Mesenchymal stem cell (in vitro differentiated cells and primary cell): ENCODE measurements around the gene FHIT.

Experiments
- DNase-seq: peaks from one replicate; pipeline ENCODE4 v3.0.0-alpha.2; 2013
- H2AFZ ChIP-seq: one replicate; pipeline ENCODE4 v1.6.1; 2013; ENCODE audit warnings: low read depth, mild to moderate bottlenecking, control low read depth, inconsistent platforms, low read length, moderate library complexity
- H2AK5ac ChIP-seq: 2 replicates; pipeline ENCODE4 v1.6.1; 2013; ENCODE audit warnings: low read length, moderate library complexity, mild to moderate bottlenecking, inconsistent platforms; ENCODE audit not compliant: severe bottlenecking
- H2BK120ac ChIP-seq: one replicate; pipeline ENCODE4 v1.6.1; 2013; ENCODE audit warnings: low read depth, mild to moderate bottlenecking, inconsistent platforms, low read length, moderate library complexity
- H2BK12ac ChIP-seq, 2 experiments: one replicate each; pipeline ENCODE4 v1.6.1; 2013; ENCODE audit warnings: inconsistent platforms in 2 of 2, low read length in 2 of 2, mild to moderate bottlenecking in 2 of 2, moderate library complexity in 2 of 2, control low read depth in 1 of 2
- H2BK15ac ChIP-seq: one replicate; pipeline ENCODE4 v1.6.1; 2013; ENCODE audit warnings: mild to moderate bottlenecking, low read depth, inconsistent platforms; ENCODE audit not compliant: poor library complexity, severe bottlenecking
- H2BK5ac ChIP-seq: 2 replicates; pipeline ENCODE4 v1.6.1; 2013; ENCODE audit warnings: low read depth, mild to moderate bottlenecking, low read length, control low read depth, inconsistent platforms; ENCODE audit not compliant: poor library complexity, severe bottlenecking
- H3K14ac ChIP-seq, 2 experiments: one replicate each; pipeline ENCODE4 v1.6.1; 2013; ENCODE audit warnings: inconsistent platforms in 2 of 2, low read length in 2 of 2, control low read depth in 1 of 2, mild to moderate bottlenecking in 1 of 2, moderate library complexity in 1 of 2
- H3K18ac ChIP-seq, 2 experiments: one replicate each; pipeline ENCODE4 v1.6.1; 2013; ENCODE audit warnings: inconsistent platforms in 2 of 2, low read length in 2 of 2, control low read depth in 1 of 2, low read depth in 1 of 2, mild to moderate bottlenecking in 1 of 2
- H3K23ac ChIP-seq, 2 experiments: one replicate each; pipeline ENCODE4 v1.6.1; 2013; ENCODE audit warnings: inconsistent platforms in 2 of 2, low read length in 2 of 2, mild to moderate bottlenecking in 2 of 2, moderate library complexity in 2 of 2, control low read depth in 1 of 2
- H3K27ac ChIP-seq: 2 replicates; pipeline ENCODE4 v1.5.1; 2013; ENCODE audit warnings: mild to moderate bottlenecking, moderate library complexity, low read length, control low read depth, inconsistent platforms; ENCODE audit not compliant: poor library complexity, severe bottlenecking
- H3K27me3 ChIP-seq, 2 experiments: 2 replicates each; pipeline versions ENCODE4 v1.6.1 to v1.7.0; 2013; ENCODE audit warnings: low read length in 2 of 2, mild to moderate bottlenecking in 2 of 2, moderate library complexity in 2 of 2, control low read depth in 1 of 2, inconsistent platforms in 1 of 2; ENCODE audit not compliant: control insufficient read depth in 1 of 2, insufficient read depth in 1 of 2
- H3K36me3 ChIP-seq, 2 experiments: 2 replicates each; pipeline versions ENCODE4 v1.6.1 to v1.7.0; 2013; ENCODE audit warnings: low read length in 2 of 2, control low read depth in 1 of 2, inconsistent platforms in 1 of 2, low read depth in 1 of 2, mild to moderate bottlenecking in 1 of 2; ENCODE audit not compliant: insufficient read depth in 2 of 2, control insufficient read depth in 1 of 2
- H3K4ac ChIP-seq, 2 experiments: one replicate each; pipeline ENCODE4 v1.6.1; 2013; ENCODE audit warnings: inconsistent platforms in 2 of 2, low read length in 2 of 2, mild to moderate bottlenecking in 2 of 2, moderate library complexity in 2 of 2, control low read depth in 1 of 2, low read depth in 1 of 2
- H3K4me1 ChIP-seq: 2 replicates; pipeline ENCODE4 v1.6.1; 2013; ENCODE audit warnings: low read depth, low read length, control low read depth; ENCODE audit not compliant: control insufficient read depth, insufficient read depth
- H3K4me2 ChIP-seq: 2 replicates; pipeline ENCODE4 v1.6.1; 2013; ENCODE audit warnings: low read length, mild to moderate bottlenecking, inconsistent platforms; ENCODE audit not compliant: poor library complexity, severe bottlenecking
- H3K4me3 ChIP-seq, 2 experiments: 2 replicates each; pipeline versions ENCODE4 v1.5.1 to v1.7.0; 2013; ENCODE audit warnings: low read length in 2 of 2, mild to moderate bottlenecking in 2 of 2, control low read depth in 1 of 2, low read depth in 1 of 2; ENCODE audit not compliant: insufficient read depth in 1 of 2
- H3K79me1 ChIP-seq: replicated peaks from 2 replicates; pipeline ENCODE4 v1.6.1; 2013; ENCODE audit warnings: mild to moderate bottlenecking, control low read depth, low read length, inconsistent platforms; ENCODE audit not compliant: poor library complexity, severe bottlenecking
- H3K9ac ChIP-seq: 2 replicates; pipeline ENCODE4 v1.7.0; 2013; ENCODE audit warnings: mild to moderate bottlenecking, low read length, moderate library complexity
- H3K9me3 ChIP-seq: 2 replicates; pipeline ENCODE4 v1.7.0; 2013; ENCODE audit warnings: mild to moderate bottlenecking, low read length; ENCODE audit not compliant: control insufficient read depth
- H4K8ac ChIP-seq: one replicate; pipeline ENCODE4 v1.6.1; 2013; ENCODE audit warnings: inconsistent platforms, mild to moderate bottlenecking, low read length, moderate library complexity
- H4K91ac ChIP-seq: one replicate; pipeline ENCODE4 v1.6.1; 2013; ENCODE audit warnings: mild to moderate bottlenecking, low read length, inconsistent platforms
- WGBS: methylation state at CpG from one replicate; pipeline ENCODE4 v1.1.7; 2013; ENCODE audit warnings: mixed read lengths; 5-methylcytosine and 5-hydroxymethylcytosine counted together

The FHIT gene

DNA sequence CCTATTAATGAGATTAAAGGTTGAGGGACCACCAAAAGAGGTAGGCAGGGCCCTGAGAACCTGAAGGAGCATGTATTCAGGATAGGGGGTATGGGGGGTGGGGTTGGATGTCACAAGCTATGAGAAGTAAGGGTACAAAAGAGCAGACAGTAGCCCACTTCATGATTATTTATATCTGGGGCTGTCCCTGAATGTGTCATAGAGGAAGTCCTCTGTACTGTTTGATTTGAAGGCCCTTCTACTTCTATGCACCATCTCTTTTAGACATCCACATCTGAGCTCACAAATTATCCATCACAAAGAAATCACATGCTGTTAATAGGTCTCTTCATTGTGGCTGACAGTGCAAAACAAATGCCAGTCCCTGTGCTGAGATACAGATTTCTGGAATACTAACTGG, 68.6 kb downstream of the FHIT start:
- H3K23ac ChIP-seq = no peak overlapping the region

DNA sequence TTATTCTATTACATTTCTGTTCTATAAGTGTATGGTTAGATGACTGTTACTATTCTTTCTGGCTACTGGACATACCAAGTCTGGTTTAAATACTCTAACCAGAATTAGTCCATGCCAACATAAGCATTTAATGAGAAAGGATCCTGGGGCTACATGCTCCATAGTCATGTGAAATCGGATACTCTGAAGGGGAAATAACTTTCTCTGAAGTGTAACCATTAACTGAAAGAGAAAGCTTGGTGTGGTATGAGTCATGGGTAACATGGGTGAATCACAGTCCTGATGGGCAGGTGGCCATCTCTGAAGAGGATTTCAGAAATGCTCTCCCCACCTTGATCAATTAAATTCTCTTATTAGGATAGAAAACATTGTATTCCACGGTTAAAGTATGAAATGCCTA, 69.4 kb downstream of the FHIT start:
- H2AK5ac ChIP-seq = no peak overlapping the region
- no peak overlapping the region for H3K23ac ChIP-seq
- H4K91ac ChIP-seq = no peak overlapping the region
- no peaks in the 10 kb centered on the region for H3K36me3 ChIP-seq
- H2BK120ac ChIP-seq = no peak overlapping the region
- H3K14ac ChIP-seq = no peak overlapping the region
- H3K79me1 ChIP-seq = no peaks in the 10 kb centered on the region
- no peak overlapping the region for H2BK12ac ChIP-seq
- no peak overlapping the region for H3K4me3 ChIP-seq
- H3K18ac ChIP-seq = no peak overlapping the region
- H2BK5ac ChIP-seq = no peak overlapping the region
- no peak overlapping the region for H3K27ac ChIP-seq
- no peaks in the 10 kb centered on the region for H3K27me3 ChIP-seq
- H3K4me1 ChIP-seq = peaks cover 5% of the 10 kb centered on the region
- DNase-seq = peak; percentile 18
- H3K4me2 ChIP-seq = no peak overlapping the region
- no peak overlapping the region for H3K4ac ChIP-seq
- H3K9me3 ChIP-seq = no peaks in the 10 kb centered on the region
- no peak overlapping the region for H3K9ac ChIP-seq
- H2AFZ ChIP-seq = no peak overlapping the region
- no peak overlapping the region for H2BK15ac ChIP-seq
- H4K8ac ChIP-seq = no peak overlapping the region
- WGBS = 67% methylated on average over 2 of the region's 2 CpGs

More for the DNA sequence above, 68.6 kb downstream of the FHIT start:
- Histone ChIP-seq H4K8ac (no peak overlapping the region), H3K18ac (no peak overlapping the region), H2AFZ (no peak overlapping the region), H3K9ac (no peak overlapping the region), H3K27ac (no peak overlapping the region), H3K36me3 (no peaks in the 10 kb centered on the region), H4K91ac (no peak overlapping the region), H3K4me3 (no peak overlapping the region), H2BK12ac (no peak overlapping the region), H2BK120ac (no peak overlapping the region), H3K4ac (no peak overlapping the region), H2AK5ac (peak overlapping the region; percentile 94), H3K9me3 (no peaks in the 10 kb centered on the region), H2BK5ac (no peak overlapping the region), H3K27me3 (no peaks in the 10 kb centered on the region), H2BK15ac (no peak overlapping the region), H3K4me1 (peaks cover 5% of the 10 kb centered on the region), H3K14ac (no peak overlapping the region), H3K79me1 (no peaks in the 10 kb centered on the region), H3K4me2 (no peak overlapping the region)
- no peak for DNase-seq

DNA sequence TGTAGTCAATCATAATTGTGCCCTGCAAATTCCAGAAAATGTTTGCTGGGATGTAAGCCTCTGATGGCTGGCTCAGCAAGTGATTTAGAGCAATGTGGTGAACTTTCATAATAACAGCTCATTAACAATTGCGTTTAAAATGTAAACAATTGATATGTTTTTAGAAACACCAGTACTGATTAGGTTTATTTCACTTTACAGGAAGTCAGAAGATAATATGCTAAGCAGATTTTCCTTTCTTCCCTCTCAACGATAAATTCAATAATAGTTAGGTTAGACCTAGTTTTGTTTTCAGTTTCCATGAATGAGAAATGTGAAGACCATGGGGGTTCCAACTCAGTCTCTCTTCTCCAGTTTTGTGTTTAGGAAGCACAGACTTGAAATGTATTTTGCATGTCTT, 71.0 kb downstream of the FHIT start:
- WGBS = no CpG with 5 or more reads among the region's 2 CpGs
- Histone ChIP-seq H3K9me3 (no peaks in the 10 kb centered on the region), H3K27ac (no peak overlapping the region), H3K4me3 (no peak overlapping the region), H2BK15ac (no peak overlapping the region), H3K23ac (no peak overlapping the region), H3K4me2 (no peak overlapping the region), H3K9ac (no peak overlapping the region), H2BK12ac (no peak overlapping the region), H2AK5ac (no peak overlapping the region), H3K27me3 (no peaks in the 10 kb centered on the region), H3K36me3 (no peaks in the 10 kb centered on the region), H4K8ac (no peak overlapping the region), H2BK5ac (no peak overlapping the region), H3K79me1 (no peaks in the 10 kb centered on the region), H3K14ac (no peak overlapping the region), H3K4ac (no peak overlapping the region), H3K4me1 (peaks cover 5% of the 10 kb centered on the region), H4K91ac (no peak overlapping the region), H2AFZ (no peak overlapping the region), H2BK120ac (no peak overlapping the region), H3K18ac (no peak overlapping the region)
- no peak for DNase-seq

DNA sequence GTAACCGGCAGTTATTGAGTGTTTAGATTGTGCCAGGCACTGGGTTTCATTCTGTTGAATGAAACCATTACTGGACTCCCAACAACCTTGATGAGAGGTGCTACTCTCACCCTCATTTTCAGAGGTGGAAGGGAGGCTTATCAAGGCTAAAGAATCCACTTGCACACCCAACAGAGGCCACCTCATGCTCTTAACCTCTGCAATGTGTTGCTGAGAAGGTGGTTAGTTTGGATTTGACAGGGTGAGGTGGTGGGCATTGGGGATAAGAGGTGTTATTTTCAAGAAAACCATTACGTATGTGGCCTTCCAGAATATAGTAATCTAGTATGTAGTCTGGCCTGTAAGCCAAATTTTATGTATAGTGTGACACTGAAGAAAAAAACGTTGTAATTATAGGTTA, 73.1 kb downstream of the FHIT start:
- no peak overlapping the region for H3K9ac ChIP-seq
- H2AFZ ChIP-seq = no peak overlapping the region
- H3K4me2 ChIP-seq = no peak overlapping the region
- no peaks in the 10 kb centered on the region for H3K36me3 ChIP-seq
- H3K4me1 ChIP-seq = peaks cover 3% of the 10 kb centered on the region
- no peak overlapping the region for H2BK15ac ChIP-seq
- DNase-seq = no peak
- no peak overlapping the region for H4K8ac ChIP-seq
- H3K23ac ChIP-seq = no peak overlapping the region
- H2AK5ac ChIP-seq = peak overlapping the region; percentile 20
- H3K79me1 ChIP-seq = no peaks in the 10 kb centered on the region
- H3K14ac ChIP-seq = no peak overlapping the region
- no peak overlapping the region for H2BK12ac ChIP-seq
- 87% methylated on average over 2 of the region's 3 CpGs for WGBS
- no peak overlapping the region for H3K27ac ChIP-seq
- no peak overlapping the region for H2BK5ac ChIP-seq
- H3K9me3 ChIP-seq = no peaks in the 10 kb centered on the region
- no peak overlapping the region for H2BK120ac ChIP-seq
- no peak overlapping the region for H4K91ac ChIP-seq
- no peak overlapping the region for H3K4me3 ChIP-seq
- no peaks in the 10 kb centered on the region for H3K27me3 ChIP-seq
- H3K4ac ChIP-seq = no peak overlapping the region
- H3K18ac ChIP-seq = no peak overlapping the region
